OCI-LY1 (cell line): ENCODE measurements around the gene PALMD.

ENCODE experiments used
- H2AFZ ChIP-seq: fragments of 200-600 bp; sonication (generic), shearing (Covaris generic); 2 replicates; pipeline ENCODE4 v1.6.0; 2014; ENCODE audit warnings: antibody characterized with exemption, mild to moderate bottlenecking, low read length
- H3F3A ChIP-seq: fragments of 200-600 bp; sonication (generic), shearing (Covaris generic); 2 replicates; pipeline ENCODE4 v1.6.0; 2014; ENCODE audit warnings: mild to moderate bottlenecking, antibody characterized with exemption, low read length, moderate library complexity; ENCODE audit not compliant: insufficient read depth
- H3K27ac ChIP-seq: fragments of 200-600 bp; sonication (generic); 2 replicates; pipeline ENCODE4 v1.5.1; 2014; ENCODE audit warnings: low read length, mixed run types, mild to moderate bottlenecking, low read depth; ENCODE audit not compliant: poor library complexity, severe bottlenecking
- H3K27me3 ChIP-seq: fragments of 200-600 bp; sonication (generic); 2 replicates; pipeline ENCODE4 v1.6.0; 2014; ENCODE audit warnings: antibody characterized with exemption, mild to moderate bottlenecking, low read length, moderate library complexity; ENCODE audit not compliant: insufficient read depth
- H3K36me3 ChIP-seq: fragments of 200-600 bp; sonication (generic); 2 replicates; pipeline ENCODE4 v1.6.1; 2014; ENCODE audit warnings: mild to moderate bottlenecking, antibody characterized with exemption, low read length, moderate library complexity, mixed read lengths; ENCODE audit not compliant: insufficient read depth
- H3K4me1 ChIP-seq: fragments of 200-600 bp; sonication (generic); 2 replicates; pipeline ENCODE4 v1.5.1; 2014; ENCODE audit warnings: mild to moderate bottlenecking, low read length, moderate library complexity; ENCODE audit not compliant: insufficient read depth, severe bottlenecking
- H3K4me2 ChIP-seq: fragments of 200-600 bp; sonication (generic), shearing (Covaris generic); 2 replicates; pipeline ENCODE4 v1.6.1; 2014; ENCODE audit warnings: low read length
- H3K4me3 ChIP-seq: fragments of 200-600 bp; sonication (generic); 2 replicates; pipeline ENCODE4 v1.5.1; 2014; ENCODE audit warnings: low read length, low read depth, mild to moderate bottlenecking, mixed read lengths; ENCODE audit not compliant: poor library complexity, severe bottlenecking
- H3K79me2 ChIP-seq: fragments of 200-600 bp; shearing (Covaris generic); 2 replicates; pipeline ENCODE4 v1.6.1; 2016; ENCODE audit warnings: mixed run types, low read length, mixed read lengths; ENCODE audit not compliant: insufficient read depth
- H3K9ac ChIP-seq: fragments of 200-600 bp; sonication (generic), shearing (Covaris generic); 2 replicates; pipeline ENCODE4 v1.6.1; 2014; ENCODE audit warnings: mild to moderate bottlenecking, low read length, mixed read lengths
- H3K9me2 ChIP-seq: fragments of 200-600 bp; sonication (generic), shearing (Covaris generic); 2 replicates; pipeline ENCODE4 v1.6.1; 2014; ENCODE audit warnings: low read depth, mild to moderate bottlenecking, low read length, mixed read lengths
- H3K9me3 ChIP-seq: fragments of 200-600 bp; shearing (Covaris generic); 2 replicates; pipeline ENCODE4 v1.6.1; 2014; ENCODE audit warnings: low read length, mixed read lengths
- H4K20me1 ChIP-seq: fragments of 200-600 bp; sonication (generic), shearing (Covaris generic); 2 replicates; pipeline ENCODE4 v1.6.0; 2016; ENCODE audit warnings: mild to moderate bottlenecking, low read length; ENCODE audit not compliant: insufficient read depth
- EZH2 ChIP-seq: fragments of 200-600 bp; sonication (generic), shearing (Covaris generic); IDR thresholded peaks from 2 replicates; pipeline ENCODE4 v1.8.0; 2017; ENCODE audit warnings: borderline replicate concordance, mixed run types, mild to moderate bottlenecking, antibody characterized with exemption, low read length, moderate library complexity, mixed read lengths
- TF ChIP-seq, protein P1 (sequence below): fragments of 200-600 bp; sonication (generic), shearing (Covaris generic); IDR thresholded peaks from 2 replicates; pipeline ENCODE4 v1.5.1; 2017; ENCODE audit warnings: mild to moderate bottlenecking, antibody characterized with exemption, low read length, moderate library complexity, mixed read lengths

The PALMD gene

DNA sequence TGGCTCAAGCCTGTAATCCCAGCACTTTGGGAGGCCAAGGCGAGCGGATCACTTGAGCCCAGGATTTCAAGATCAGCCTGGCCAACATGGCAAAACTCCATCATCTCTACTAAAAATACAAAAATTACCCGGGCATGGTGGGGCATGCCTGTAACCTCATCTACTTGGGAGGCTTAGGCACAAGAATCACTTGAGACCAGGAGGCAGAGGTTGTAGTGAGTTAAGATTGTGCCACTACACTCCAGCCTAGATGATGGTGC lies 12.0 kb downstream of the PALMD start:
- Histone ChIP-seq H3K4me1 (no peaks in the 10 kb centered on the region), H3K36me3 (no peaks in the 10 kb centered on the region), H3K79me2 (no peaks in the 10 kb centered on the region), H3K27me3 (no peaks in the 10 kb centered on the region), H3K9me3 (no peaks in the 10 kb centered on the region), H2AFZ (no peak overlapping the region), H3K27ac (no peak overlapping the region), H3K9ac (no peak overlapping the region), H4K20me1 (no peaks in the 10 kb centered on the region), H3F3A (no peaks in the 10 kb centered on the region), H3K4me2 (no peak overlapping the region), H3K9me2 (no peaks in the 10 kb centered on the region), H3K4me3 (no peak overlapping the region)
- TF ChIP-seq, protein P1, sequence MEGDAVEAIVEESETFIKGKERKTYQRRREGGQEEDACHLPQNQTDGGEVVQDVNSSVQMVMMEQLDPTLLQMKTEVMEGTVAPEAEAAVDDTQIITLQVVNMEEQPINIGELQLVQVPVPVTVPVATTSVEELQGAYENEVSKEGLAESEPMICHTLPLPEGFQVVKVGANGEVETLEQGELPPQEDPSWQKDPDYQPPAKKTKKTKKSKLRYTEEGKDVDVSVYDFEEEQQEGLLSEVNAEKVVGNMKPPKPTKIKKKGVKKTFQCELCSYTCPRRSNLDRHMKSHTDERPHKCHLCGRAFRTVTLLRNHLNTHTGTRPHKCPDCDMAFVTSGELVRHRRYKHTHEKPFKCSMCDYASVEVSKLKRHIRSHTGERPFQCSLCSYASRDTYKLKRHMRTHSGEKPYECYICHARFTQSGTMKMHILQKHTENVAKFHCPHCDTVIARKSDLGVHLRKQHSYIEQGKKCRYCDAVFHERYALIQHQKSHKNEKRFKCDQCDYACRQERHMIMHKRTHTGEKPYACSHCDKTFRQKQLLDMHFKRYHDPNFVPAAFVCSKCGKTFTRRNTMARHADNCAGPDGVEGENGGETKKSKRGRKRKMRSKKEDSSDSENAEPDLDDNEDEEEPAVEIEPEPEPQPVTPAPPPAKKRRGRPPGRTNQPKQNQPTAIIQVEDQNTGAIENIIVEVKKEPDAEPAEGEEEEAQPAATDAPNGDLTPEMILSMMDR, result no peak
- TF ChIP-seq EZH2, result no peak

DNA sequence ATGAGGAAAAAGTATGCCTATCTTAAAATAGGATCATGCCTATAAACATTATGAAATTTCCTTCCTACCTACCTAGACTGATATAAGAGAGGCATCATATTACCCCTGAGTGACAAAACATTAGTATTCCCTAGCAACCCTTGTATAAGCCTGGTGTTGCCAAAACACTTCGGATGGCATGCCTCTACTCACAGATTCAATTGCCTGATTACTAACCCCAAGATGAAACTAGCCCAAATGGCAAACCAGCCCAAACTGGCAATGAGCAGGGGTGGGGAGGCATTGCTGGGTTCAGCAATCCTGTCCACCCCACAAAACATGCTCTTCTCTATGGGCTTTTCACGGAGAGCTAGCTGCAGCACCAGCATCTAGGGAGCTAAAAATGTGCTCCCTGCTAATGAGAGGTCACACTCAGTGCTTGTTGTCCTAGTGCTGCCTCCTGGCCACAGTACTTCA lies 13.9 kb downstream of the PALMD start:
- H3K9me3 ChIP-seq, result no peaks in the 10 kb centered on the region
- H2AFZ ChIP-seq, result no peak overlapping the region
- H3K4me3 ChIP-seq, result no peak overlapping the region
- no peaks in the 10 kb centered on the region for H3F3A ChIP-seq
- no peak overlapping the region for H3K9ac ChIP-seq
- TF ChIP-seq, protein P1, result no peak
- no peak for TF ChIP-seq EZH2
- no peak overlapping the region for H3K27ac ChIP-seq
- no peaks in the 10 kb centered on the region for H3K79me2 ChIP-seq
- no peaks in the 10 kb centered on the region for H3K36me3 ChIP-seq
- H3K27me3 ChIP-seq, result no peaks in the 10 kb centered on the region
- no peak overlapping the region for H3K4me2 ChIP-seq
- no peaks in the 10 kb centered on the region for H3K9me2 ChIP-seq
- no peaks in the 10 kb centered on the region for H3K4me1 ChIP-seq
- H4K20me1 ChIP-seq, result no peaks in the 10 kb centered on the region

DNA sequence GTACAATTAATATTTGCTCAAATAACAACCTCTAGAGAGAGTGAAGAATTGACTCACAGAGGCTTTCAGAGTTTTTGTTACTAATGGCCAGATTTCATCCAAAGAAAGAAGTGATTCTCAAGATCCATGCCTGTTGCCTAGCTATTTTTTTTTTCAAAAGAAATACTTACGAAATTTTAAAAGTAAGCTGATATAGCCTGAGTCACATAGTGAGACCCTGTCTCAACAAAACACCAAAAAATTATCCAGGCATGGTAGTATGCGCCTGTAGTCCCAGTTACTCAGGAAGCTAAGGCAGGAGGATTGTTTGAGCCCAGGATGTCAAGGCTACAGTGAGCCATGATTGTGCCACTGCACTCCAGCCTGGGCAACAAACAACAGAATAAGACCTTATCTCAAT lies 14.6 kb downstream of the PALMD start:
- no peak overlapping the region for H3K9ac ChIP-seq
- no peaks in the 10 kb centered on the region for H3K27me3 ChIP-seq
- no peak for TF ChIP-seq EZH2
- TF ChIP-seq, protein P1, result no peak
- H3K36me3 ChIP-seq, result no peaks in the 10 kb centered on the region
- H3K9me2 ChIP-seq, result no peaks in the 10 kb centered on the region
- H3K4me2 ChIP-seq, result no peak overlapping the region
- no peaks in the 10 kb centered on the region for H3K79me2 ChIP-seq
- no peak overlapping the region for H3K27ac ChIP-seq
- no peaks in the 10 kb centered on the region for H3K9me3 ChIP-seq
- no peaks in the 10 kb centered on the region for H4K20me1 ChIP-seq
- H3K4me3 ChIP-seq, result no peak overlapping the region
- H3K4me1 ChIP-seq, result no peaks in the 10 kb centered on the region
- no peaks in the 10 kb centered on the region for H3F3A ChIP-seq
- H2AFZ ChIP-seq, result no peak overlapping the region
